Adrenal gland (tissue), 12 donors: ENCODE data around the gene ESYT2. TPM values are rescaled to one million over a fixed set of nuclear protein-coding genes. Genes with fewer than 3 reads are reported as not detected.
A peak's percentile ranks its signal among the peaks of the same experiment; 100 is the strongest.
"Not testable (repeated sequence)": the region's sequence is repeated elsewhere in the genome, so short reads cannot be mapped to it uniquely, and the experiment has no call there.

Experiments used
- DNase-seq, 7 donors: peaks; one replicate each; pipeline ENCODE4 v3.0.0-alpha.2; 2019 to 2020
- H3K27ac ChIP-seq, 5 donors: fragments of 200-600 bp; sonication (generic) in 4 of 5; 1 replicate in 3 of 5; 2 replicates in 2 of 5; pipeline versions ENCODE4 v1.5.1 to v1.8.0; 2016 to 2020; ENCODE audit warnings: mild to moderate bottlenecking in 1 of 5
- H3K27me3 ChIP-seq: fragments of 200-600 bp; 2 replicates; pipeline ENCODE4 v1.8.0; 2021
- H3K36me3 ChIP-seq, 2 donors: fragments of 200-600 bp; replicated peaks in 1 of 2; 1 replicate in 1 of 2; 2 replicates in 1 of 2; pipeline versions ENCODE4 v1.5.1 to v1.8.0; 2018 to 2022
- H3K4me1 ChIP-seq, 2 donors: fragments of 200-600 bp; replicated peaks in 1 of 2; 1 replicate in 1 of 2; 2 replicates in 1 of 2; pipeline versions ENCODE4 v1.5.1 to v1.8.0; 2018 to 2021
- H3K4me3 ChIP-seq, 4 donors: fragments of 200-600 bp; sonication (generic) in 3 of 4; one replicate each; pipeline ENCODE4 v1.5.1; 2016 to 2018
- H3K9me3 ChIP-seq, 3 donors: fragments of 200-600 bp; sonication (generic) in 1 of 3; replicated peaks in 1 of 3; 1 replicate in 2 of 3; 2 replicates in 1 of 3; pipeline versions ENCODE4 v1.5.1 to v1.8.0; 2016 to 2021
- CTCF ChIP-seq, 6 experiments: fragments of 450-650 bp in 4 of 6; fragments of 200-600 bp in 2 of 6; sonication (generic) in 1 of 6; IDR thresholded peaks; 1 replicate in 5 of 6; 2 replicates in 1 of 6; pipeline versions ENCODE4 v1.5.1 to v1.8.0; 2016 to 2021; ENCODE audit warnings: antibody characterized with exemption in 6 of 6, mild to moderate bottlenecking in 2 of 6, moderate library complexity in 1 of 6
- POLR2A ChIP-seq, 2 donors: fragments of 450-650 bp; IDR thresholded peaks; one replicate each; pipeline ENCODE4 v1.6.1; 2017; ENCODE audit warnings: antibody characterized with exemption in 2 of 2, mild to moderate bottlenecking in 2 of 2, moderate library complexity in 1 of 2
- whole genome bisulfite sequencing, 4 donors: extraction: QIAGEN DNeasy Blood & Tissue Kit in 2 of 4; methylation state at CpG; one replicate each; pipeline versions ENCODE4 v1.1.5 to v1.1.7; 2013 to 2017; 5-methylcytosine and 5-hydroxymethylcytosine counted together
- intact Hi-C, 2 donors: fragments of 100-400 bp; cut with DNase I; formaldehyde crosslinking; loops; one replicate each; pipeline versions ENCODE4 v1.14.1 to v1.15.0; 2022 to 2023
- polyA plus RNA-seq, 3 donors: library from polyadenylated mRNA; stranded (reverse); fragments of 200-250 nt in 2 of 3; fragments of 350-450 nt in 1 of 3; fragmentation: Illumina TruSeq in 1 of 3; extraction: RNeasy Lipid Tissue Mini Kit (QIAGEN cat#74804) in 1 of 3; gene quantifications; one replicate each; pipeline ENCODE4 v1.2.3, GENCODE V29; 2013 to 2014
- total RNA-seq, 9 donors: library from RNA; depleted of rRNA in 4 of 9; stranded (reverse); fragments of >200 nt in 4 of 9; fragments of 120-200 nt in 1 of 9; fragmentation: NEBNext Ultra II Directional in 1 of 9; extraction: Animal tissue kit (Norgen Biotek cat#: 25700) in 1 of 9; gene quantifications; one replicate each; pipeline versions ENCODE4 v1.1.0 to v1.2.4, GENCODE V29; 2013 to 2023
- donor health status: healthy with polysubstance abuse.
- donor health status: Bipolar disorder and iron deficiency.
- donor health status: DM: yes; HTN: yes; CAD: no.
- donor health status: DM: no; HTN: no; CAD: no.
- donor health status: DM: no; HTN: no; CAD: no.
- donor health status: DM: yes; HTN: yes; CAD: no.

Gene ESYT2
- total and polyA plus RNA-seq, 12 donors = 16.8 to 104 (median 77.5) TPM

- WGBS, 4 donors = 87 to 89% (median 88%) methylated on average over 3 of the region's 3 CpGs
- no peaks in the 10 kb centered on the region for H3K27me3 ChIP-seq
- no peak overlapping the region for H3K27ac ChIP-seq
- H3K9me3 ChIP-seq = no peaks in the 10 kb centered on the region
- no peak for TF ChIP-seq CTCF (IDR thresholded peaks at IDR 0.05)
- H3K4me3 ChIP-seq = no peak overlapping the region
- peaks cover 3 to 7% of the 10 kb centered on the region in 2 donors for H3K4me1 ChIP-seq
- H3K36me3 ChIP-seq = no peaks in the 10 kb centered on the region
- DNase-seq = no peak
- intact Hi-C loops = loop anchor here (10.0 kb wide), 1 partner anchor 276 kb away; no protein-coding TSS in a partner anchor
Measured at GRCh38 chr7:158698657-158699195, 130.6 kb downstream of the ESYT2 start.

- not testable (repeated sequence) for H3K9me3 ChIP-seq, H3K27ac ChIP-seq, H3K27me3 ChIP-seq, H3K36me3 ChIP-seq, DNase-seq, H3K4me3 ChIP-seq, H3K4me1 ChIP-seq
- 97 to 99% (median 98%) methylated on average over 2 of the region's 2 CpGs for WGBS, 4 donors
- intact Hi-C loops = loop anchor here (10.0 kb wide), 1 partner anchor 277 kb away; no protein-coding TSS in a partner anchor
Measured at GRCh38 chr7:158697597-158697996, 131.7 kb downstream of the ESYT2 start.

GRCh38 chr7:158695726-158696452, 133.4 kb downstream of the ESYT2 start:
- H3K4me3 ChIP-seq = peak overlapping the region in 1 of 4 donors; percentile 13
- peaks cover 3 to 7% of the 10 kb centered on the region in 2 donors for H3K4me1 ChIP-seq
- DNase-seq = peak; percentile 76 to 93 (median 86)
- intact Hi-C loops = loop anchor here (10.0 kb wide), 1 partner anchor 279 kb away; no protein-coding TSS in a partner anchor
- TF ChIP-seq CTCF (IDR thresholded peaks at IDR 0.05) (peak; percentile 33 to 88 (median 73)), POLR2A (IDR thresholded peaks at IDR 0.05) (no peak)
- H3K27me3 ChIP-seq = no peaks in the 10 kb centered on the region
- no peaks in the 10 kb centered on the region for H3K36me3 ChIP-seq
- H3K27ac ChIP-seq = peak overlapping the region in 1 of 5 donors; percentile 53
- no peaks in the 10 kb centered on the region for H3K9me3 ChIP-seq
- 50 to 55% (median 53%) methylated on average over 9 to 10 of the region's 10 CpGs for WGBS, 4 donors

GRCh38 chr7:158695056-158695455, 134.3 kb downstream of the ESYT2 start:
- no peaks in the 10 kb centered on the region for H3K27me3 ChIP-seq
- WGBS, 4 donors = 62 to 75% (median 63%) methylated on average over 3 of the region's 3 CpGs
- no peaks in the 10 kb centered on the region for H3K36me3 ChIP-seq
- no peak overlapping the region for H3K27ac ChIP-seq
- no peaks in the 10 kb centered on the region for H3K9me3 ChIP-seq
- H3K4me3 ChIP-seq = no peak overlapping the region
- H3K4me1 ChIP-seq = peaks cover 3 to 7% of the 10 kb centered on the region in 2 donors
- DNase-seq = no peak
- TF ChIP-seq CTCF (IDR thresholded peaks at IDR 0.05) (no peak), POLR2A (IDR thresholded peaks at IDR 0.05) (no peak)
- intact Hi-C loops = loop anchor here (10.0 kb wide), 1 partner anchor 280 kb away; no protein-coding TSS in a partner anchor
